Measurements from ENCODE around the gene NTHL1.

NTHL1 gene

DNA sequence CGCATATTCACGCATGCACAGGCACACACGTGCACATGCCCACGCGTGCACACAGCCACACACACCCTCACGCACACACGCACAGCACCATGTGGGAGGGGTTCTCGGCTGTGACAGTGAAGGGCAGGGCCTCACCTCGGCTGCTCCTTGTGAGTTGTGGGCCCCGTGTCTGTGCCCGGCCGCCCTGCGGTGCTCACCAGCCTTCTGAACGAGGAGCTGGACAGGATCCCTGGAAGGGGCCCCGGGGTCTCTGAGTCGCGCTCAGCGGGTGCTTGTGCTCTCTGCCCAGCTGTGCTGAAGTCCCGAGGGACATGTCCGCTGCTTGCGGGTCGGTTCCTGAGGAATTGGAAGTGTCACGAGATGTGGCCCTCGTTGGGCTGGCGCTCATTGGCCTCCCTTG is 16.2 kb upstream of the NTHL1 start:
- TF ChIP-seq, protein P1, sequence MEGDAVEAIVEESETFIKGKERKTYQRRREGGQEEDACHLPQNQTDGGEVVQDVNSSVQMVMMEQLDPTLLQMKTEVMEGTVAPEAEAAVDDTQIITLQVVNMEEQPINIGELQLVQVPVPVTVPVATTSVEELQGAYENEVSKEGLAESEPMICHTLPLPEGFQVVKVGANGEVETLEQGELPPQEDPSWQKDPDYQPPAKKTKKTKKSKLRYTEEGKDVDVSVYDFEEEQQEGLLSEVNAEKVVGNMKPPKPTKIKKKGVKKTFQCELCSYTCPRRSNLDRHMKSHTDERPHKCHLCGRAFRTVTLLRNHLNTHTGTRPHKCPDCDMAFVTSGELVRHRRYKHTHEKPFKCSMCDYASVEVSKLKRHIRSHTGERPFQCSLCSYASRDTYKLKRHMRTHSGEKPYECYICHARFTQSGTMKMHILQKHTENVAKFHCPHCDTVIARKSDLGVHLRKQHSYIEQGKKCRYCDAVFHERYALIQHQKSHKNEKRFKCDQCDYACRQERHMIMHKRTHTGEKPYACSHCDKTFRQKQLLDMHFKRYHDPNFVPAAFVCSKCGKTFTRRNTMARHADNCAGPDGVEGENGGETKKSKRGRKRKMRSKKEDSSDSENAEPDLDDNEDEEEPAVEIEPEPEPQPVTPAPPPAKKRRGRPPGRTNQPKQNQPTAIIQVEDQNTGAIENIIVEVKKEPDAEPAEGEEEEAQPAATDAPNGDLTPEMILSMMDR (IDR thresholded peaks at IDR 0.05; ENCODE audit: low read length, missing control alignments), result no peak
- DNase-seq (ENCODE audit: low read depth), result no peak
- no peak overlapping the region for H3K4me3 ChIP-seq (replicated peaks; ENCODE audit: low read depth, low read length)

DNA sequence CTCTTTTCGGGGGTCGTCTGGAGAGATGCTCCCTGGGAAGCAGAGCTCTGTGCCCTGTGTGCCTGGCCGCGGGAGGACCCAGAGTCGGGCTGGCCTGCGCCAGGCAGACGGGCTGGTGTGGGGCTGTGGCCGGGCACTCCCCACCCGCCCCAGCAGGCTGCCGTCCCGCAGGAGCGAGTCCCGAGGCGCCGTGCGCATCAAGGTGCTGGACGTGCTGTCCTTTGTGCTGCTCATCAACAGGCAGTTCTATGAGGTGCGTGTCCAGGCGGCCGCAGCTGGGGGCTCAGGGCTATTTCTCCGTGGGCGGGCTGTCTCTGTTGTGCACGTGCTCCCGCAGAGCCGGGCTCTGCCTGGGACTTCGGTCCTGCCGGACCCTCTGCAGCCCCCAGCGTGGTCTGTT is 15.2 kb upstream of the NTHL1 start:
- TF ChIP-seq, protein P1 (IDR thresholded peaks at IDR 0.05; ENCODE audit: low read length, missing control alignments), result no peak
- no peak overlapping the region for H3K4me3 ChIP-seq (replicated peaks; ENCODE audit: low read depth, low read length)
- DNase-seq (ENCODE audit: low read depth), result no peak

DNA sequence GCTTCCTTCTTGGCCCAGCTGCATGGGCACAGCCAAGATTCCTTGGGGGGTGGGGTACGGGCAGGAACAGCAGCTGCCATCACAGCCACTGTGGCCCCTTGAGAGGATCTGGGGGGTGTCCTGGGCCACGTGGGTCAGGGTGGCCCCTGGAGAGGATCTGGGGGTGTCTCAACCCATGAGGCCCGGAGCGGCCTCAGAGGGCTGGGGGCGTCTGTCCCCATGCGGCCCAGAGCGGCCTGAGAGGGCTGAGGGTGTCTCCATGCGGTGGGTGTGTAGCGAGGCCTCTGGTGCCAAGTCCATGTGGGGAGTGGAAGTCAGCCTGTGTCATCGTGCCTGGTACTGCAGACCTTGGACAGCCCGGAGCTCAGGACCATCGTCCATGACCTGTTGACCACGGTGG is 13.9 kb upstream of the NTHL1 start:
- H3K4me3 ChIP-seq (replicated peaks; ENCODE audit: low read depth, low read length), result no peak overlapping the region
- no peak for DNase-seq (ENCODE audit: low read depth)
- TF ChIP-seq, protein P1 (IDR thresholded peaks at IDR 0.05; ENCODE audit: low read length, missing control alignments), result no peak

DNA sequence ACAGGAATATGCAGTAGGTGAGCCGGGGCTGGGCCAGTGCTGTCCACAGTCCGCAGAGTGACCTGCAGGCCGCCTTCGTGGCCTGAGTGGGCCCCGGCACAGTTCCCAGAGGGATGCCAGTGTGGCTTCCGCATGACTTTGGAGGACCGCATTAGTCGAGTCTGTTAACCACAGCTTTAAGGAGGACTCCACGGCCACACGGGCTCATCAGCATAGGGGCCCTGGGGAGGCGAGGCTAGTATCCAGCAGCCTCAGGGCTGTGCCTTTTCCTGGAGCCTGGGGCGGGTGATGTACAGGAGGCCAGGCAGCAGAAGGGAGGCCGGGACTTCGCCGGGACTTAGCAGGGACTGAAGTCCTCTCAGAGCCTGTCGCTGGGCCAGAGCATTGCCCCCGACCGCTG is 13.4 kb upstream of the NTHL1 start:
- no peak overlapping the region for H3K4me3 ChIP-seq (replicated peaks; ENCODE audit: low read depth, low read length)
- TF ChIP-seq, protein P1 (IDR thresholded peaks at IDR 0.05; ENCODE audit: low read length, missing control alignments), result no peak
- DNase-seq (ENCODE audit: low read depth), result no peak

DNA sequence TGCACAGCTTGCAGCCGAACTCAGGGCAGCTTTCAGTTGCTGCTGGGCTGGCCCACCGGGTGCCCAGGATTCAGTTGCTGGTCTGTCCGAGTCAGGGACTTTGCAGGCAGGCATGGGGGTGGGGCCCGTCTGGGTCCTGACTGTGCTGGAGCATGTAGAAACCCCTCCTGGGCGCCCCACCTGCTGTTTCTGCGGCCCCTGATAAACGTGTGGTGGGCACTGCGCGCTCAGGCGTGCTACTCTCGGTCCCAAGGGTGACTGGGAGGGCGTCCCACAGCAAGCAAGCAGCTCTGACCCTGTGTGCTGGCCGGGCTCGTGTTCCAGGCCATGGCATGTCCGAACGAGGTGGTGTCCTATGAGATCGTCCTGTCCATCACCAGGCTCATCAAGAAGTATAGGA is 12.7 kb upstream of the NTHL1 start:
- no peak for DNase-seq (ENCODE audit: low read depth)
- TF ChIP-seq, protein P1 (IDR thresholded peaks at IDR 0.05; ENCODE audit: low read length, missing control alignments), result no peak
- no peak overlapping the region for H3K4me3 ChIP-seq (replicated peaks; ENCODE audit: low read depth, low read length)

DNA sequence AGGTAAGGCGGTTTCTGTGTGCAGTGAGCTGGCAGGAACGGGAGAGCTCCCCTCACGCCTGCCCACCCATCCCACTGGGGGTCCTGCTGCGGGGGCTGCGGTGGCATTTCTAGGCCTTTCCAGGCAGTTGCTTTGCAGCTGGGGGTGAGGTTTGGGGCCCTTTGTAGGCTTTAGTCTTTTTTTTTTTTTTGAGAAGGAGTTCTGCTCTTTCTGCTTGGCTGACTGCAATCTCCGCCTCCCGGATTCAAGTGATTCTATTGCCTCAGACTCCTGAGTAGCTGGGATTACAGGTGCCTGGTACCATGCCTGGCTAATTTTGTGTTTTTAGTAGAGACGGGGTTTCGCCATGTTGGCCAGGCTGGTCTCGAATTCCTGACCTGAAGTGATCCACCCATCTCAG is 11.2 kb upstream of the NTHL1 start:
- no peak for DNase-seq (ENCODE audit: low read depth)
- H3K4me3 ChIP-seq (replicated peaks; ENCODE audit: low read depth, low read length), result no peak overlapping the region
- TF ChIP-seq, protein P1 (IDR thresholded peaks at IDR 0.05; ENCODE audit: low read length, missing control alignments), result no peak

DNA sequence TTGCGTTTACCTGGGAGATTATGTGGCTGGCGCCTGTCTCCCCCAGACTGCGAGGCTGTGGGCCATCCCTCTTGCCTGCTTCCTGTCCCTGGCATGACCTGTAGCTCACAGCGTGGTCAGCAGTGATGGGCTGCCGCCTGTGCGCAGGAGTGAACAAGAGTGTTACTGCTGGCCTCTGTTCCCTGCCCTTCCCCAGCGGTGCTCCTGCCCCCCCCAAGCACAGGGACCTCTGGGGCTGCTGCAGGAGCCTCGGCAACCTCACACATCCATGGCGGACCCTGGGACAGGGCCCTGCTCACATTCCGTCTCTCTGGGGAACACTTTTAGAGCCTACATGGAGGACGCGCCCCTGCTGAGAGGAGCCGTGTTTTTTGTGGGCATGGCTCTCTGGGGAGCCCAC is 10.8 kb upstream of the NTHL1 start:
- DNase-seq (ENCODE audit: low read depth), result no peak
- TF ChIP-seq, protein P1 (IDR thresholded peaks at IDR 0.05; ENCODE audit: low read length, missing control alignments), result no peak
- no peak overlapping the region for H3K4me3 ChIP-seq (replicated peaks; ENCODE audit: low read depth, low read length)

Data from fibroblast of pulmonary artery (primary cell).